KOPT-K1 (cell line): ENCODE data around the gene KIF12.
"Not testable (repeated sequence)": the region's sequence is repeated elsewhere in the genome, so short reads cannot be mapped to it uniquely, and the experiment has no call there.

ENCODE experiments used
- H3K27ac ChIP-seq: fragments of 200-600 bp; sonication (generic); 2 replicates; pipeline ENCODE4 v1.5.1; 2016; ENCODE audit warnings: antibody characterized with exemption, mild to moderate bottlenecking, low read depth, low read length; ENCODE audit not compliant: poor library complexity, severe bottlenecking
- H3K36me3 ChIP-seq: fragments of 200-600 bp; sonication (generic); 2 replicates; pipeline ENCODE4 v1.5.1; 2017; ENCODE audit warnings: antibody characterized with exemption, mild to moderate bottlenecking, low read length, moderate library complexity; ENCODE audit not compliant: insufficient read depth
- H3K9me3 ChIP-seq: fragments of 200-600 bp; sonication (generic); 2 replicates; pipeline ENCODE4 v1.5.1; 2017; ENCODE audit warnings: antibody characterized with exemption, low read length, mild to moderate bottlenecking; ENCODE audit not compliant: insufficient read depth, poor library complexity, severe bottlenecking

Gene KIF12

DNA sequence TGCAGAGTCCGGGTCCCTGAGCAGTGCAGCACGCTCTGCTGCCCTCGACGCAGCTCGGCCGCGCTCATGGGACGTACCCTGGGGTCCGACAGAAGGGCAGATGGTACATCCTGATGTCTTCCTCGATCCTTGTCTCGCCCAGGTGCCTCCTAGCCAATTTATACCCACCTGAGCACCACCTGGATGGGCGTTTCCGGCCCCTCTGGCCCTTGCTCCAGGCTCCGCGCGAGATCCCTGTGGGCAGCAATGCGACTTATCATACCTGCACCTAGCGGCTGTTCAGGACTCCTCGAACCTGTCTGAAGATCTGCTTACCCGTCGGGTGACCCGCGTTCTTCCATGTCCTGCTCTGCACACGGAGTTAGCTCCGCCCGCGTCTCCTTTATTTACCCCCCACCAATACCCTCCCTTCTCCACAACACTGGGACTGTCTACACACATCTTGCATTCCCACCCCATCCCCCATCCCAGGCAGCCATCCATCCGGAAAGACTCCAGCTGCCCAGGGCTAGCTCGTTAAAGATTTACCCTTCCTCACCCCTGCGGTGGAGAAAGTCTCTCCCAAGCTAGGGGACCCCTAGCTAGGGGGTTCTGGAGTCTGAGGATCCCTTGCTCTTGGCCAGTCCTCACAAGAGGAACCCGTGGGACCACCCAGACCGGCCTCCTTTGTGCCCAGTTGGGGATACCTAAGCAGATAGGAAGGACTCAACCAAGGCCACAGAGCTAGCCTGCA lies at the start of gene KIF12:
Gene KIF12 (minus strand): TSS at position 357 of the 733 bp plus-strand sequence. CDS start 16 bp downstream, at position 341.
- H3K9me3 ChIP-seq = no peaks in the 10 kb centered on the region
- no peaks in the 10 kb centered on the region for H3K36me3 ChIP-seq
- no peak within 1 kb of the TSS for H3K27ac ChIP-seq

DNA sequence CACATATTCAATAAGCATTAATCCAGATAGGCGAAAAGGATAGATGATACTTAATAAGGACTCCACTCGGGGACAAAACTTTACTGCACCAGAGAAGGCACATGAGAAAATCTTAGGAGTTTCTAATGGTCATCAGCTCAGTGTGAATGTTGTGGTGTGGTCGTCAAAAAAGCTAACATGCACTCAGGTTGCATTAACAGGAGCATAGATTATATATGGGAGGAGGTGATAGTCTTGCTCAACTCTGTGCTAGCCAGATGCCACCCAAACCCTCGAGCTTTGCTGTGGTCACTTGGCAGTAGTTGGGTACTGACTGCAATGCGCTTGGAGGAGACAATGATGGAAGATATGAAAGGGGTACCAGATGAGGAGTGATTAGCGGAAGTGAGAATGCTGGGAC lies 47.6 kb upstream of the KIF12 start:
- Histone ChIP-seq H3K27ac (no peak overlapping the region), H3K36me3 (no peaks in the 10 kb centered on the region), H3K9me3 (no peaks in the 10 kb centered on the region)

DNA sequence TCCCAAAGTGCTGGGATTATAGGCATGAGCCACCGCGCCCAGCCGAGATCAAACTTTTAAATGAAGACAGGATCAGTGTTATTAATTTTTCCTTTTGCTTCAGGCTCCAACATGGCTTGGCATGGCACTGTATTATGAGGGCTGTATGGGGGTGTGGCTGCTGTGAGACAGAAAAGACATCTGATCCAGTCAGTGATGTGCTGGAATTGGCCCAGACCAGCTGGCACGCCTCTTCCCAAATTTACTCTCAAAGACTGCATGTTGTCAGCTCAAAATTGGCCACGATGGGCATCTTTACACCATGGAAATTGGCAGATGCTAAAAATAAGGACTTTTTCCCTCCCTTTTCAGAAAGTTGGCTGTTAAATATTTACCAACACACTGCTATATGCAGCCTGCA lies 44.1 kb upstream of the KIF12 start:
- Histone ChIP-seq H3K36me3 (no peaks in the 10 kb centered on the region), H3K9me3 (no peaks in the 10 kb centered on the region), H3K27ac (no peak overlapping the region)

DNA sequence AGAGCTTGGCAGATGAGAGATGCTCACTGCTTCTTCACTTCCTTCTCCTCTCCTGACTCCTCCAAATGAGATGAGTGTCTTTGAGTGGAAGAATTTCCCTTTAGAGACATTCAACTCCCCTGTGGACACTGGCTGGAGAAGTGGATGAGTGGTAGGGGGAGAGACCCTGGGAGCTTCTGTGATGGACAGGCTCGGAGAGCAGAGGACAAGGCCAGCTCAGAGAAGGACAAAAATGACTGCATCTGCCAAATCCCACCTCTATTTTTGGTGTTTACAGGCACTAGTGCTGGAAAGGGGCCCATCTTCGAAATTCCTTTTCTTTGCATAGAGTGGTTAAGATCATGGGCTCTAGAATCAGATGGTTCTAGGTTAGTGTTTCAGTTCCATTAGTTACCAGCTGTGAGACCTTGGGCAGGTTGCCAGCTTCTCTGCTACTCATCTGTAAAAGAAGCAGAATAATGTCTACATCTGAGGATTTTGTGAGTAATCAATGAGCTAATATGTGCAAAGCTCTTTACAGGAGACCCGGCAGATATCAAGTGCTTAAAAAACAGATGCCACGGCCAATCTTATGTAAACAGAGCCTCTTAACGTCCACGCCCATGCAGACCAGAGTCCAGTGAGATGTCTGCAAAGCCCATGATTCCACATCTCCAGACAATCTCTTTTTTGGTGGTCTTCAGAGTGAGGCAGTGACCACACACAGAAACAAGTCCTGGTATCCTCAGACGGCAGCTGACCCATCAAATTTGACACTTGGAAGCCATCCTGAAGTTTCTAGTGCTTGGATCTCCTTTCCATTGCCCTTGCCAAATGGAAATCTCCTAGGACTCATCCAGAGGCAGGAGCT lies 42.7 kb upstream of the KIF12 start:
- Histone ChIP-seq H3K36me3 (no peaks in the 10 kb centered on the region), H3K9me3 (no peaks in the 10 kb centered on the region), H3K27ac (no peak overlapping the region)

DNA sequence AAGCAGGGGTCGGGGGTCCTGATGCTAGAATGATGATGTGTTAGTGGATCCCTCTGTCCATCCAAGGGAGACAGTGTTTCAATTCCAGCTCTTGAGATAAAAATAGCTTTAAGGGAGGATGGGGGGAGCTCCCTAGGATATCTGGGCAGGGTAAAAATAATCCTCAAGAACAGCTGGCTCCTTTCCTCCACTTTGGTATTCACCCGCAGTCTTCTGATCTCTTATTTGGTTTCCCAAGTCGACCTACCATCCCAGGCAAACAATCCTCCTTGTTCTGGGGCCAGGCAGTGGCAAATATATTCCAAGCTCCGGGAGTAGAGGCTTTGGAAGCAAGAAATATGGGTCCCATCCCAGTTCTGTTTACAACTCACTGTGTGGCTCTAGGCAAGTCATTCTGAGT lies 41.8 kb upstream of the KIF12 start:
- Histone ChIP-seq H3K36me3 (no peaks in the 10 kb centered on the region), H3K27ac (no peak overlapping the region), H3K9me3 (no peaks in the 10 kb centered on the region)

DNA sequence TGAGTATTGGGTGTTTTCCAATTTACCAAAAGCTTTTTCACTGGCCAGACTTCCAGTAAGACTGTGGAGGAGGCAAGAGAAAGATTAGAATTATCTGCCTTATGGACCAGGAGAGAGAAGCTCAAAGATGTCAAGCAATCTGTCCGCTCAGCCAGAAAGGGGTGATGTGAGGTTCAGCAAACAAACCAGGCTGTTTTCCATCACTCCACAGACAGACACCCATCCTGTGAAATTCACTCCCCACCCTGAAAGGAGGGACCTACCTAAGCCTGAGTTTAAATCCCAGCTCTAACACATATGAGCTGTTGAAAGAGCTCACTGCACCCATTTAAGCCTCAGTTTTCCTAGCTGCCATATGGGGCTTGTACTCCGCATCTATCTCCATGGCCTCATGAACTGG lies 41.3 kb upstream of the KIF12 start:
- no peaks in the 10 kb centered on the region for H3K36me3 ChIP-seq
- H3K27ac ChIP-seq = no peak overlapping the region
- no peaks in the 10 kb centered on the region for H3K9me3 ChIP-seq

DNA sequence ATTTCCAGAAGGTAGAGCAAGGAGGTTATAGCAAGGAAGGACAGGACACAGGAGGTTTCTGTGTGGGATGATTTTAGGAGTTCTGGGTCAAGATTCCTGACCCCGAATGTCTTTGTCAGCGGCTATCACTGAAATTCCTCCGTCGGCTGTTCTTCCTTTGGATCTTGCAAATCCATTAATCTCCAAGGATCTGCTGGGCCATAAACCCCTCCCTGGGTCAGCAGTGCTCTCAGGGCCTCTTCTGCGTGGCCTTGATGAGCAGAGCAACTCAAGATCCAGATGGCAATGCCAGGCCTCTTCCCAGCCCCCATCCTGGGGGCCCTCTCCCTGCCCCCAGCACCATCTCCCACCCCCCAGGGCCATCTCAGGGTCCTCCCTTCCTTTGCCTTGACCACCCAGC lies 40.0 kb upstream of the KIF12 start:
- no peaks in the 10 kb centered on the region for H3K36me3 ChIP-seq
- no peak overlapping the region for H3K27ac ChIP-seq
- H3K9me3 ChIP-seq = no peaks in the 10 kb centered on the region

DNA sequence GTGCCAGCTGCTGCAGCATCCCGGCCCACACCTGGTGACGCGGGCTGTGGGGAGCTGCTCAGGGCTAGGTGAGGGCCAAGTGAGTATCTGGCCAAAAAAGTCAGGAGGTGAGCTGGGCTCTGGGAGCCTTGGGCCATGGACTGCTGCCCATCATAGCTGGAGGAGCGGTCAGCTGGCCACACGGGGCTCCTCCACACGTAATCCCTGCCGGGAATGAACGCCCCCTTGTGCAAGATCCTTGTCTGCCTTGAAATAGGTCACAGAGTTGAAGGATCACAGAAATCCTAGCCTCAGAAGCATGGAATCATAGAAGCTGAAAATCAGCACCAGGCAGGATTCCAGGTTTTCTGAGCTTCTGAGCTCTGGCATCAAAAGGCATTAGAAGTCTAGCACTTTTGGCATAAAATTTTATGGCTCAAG lies 39.5 kb upstream of the KIF12 start:
- no peak overlapping the region for H3K27ac ChIP-seq
- H3K36me3 ChIP-seq = no peaks in the 10 kb centered on the region
- H3K9me3 ChIP-seq = no peaks in the 10 kb centered on the region

DNA sequence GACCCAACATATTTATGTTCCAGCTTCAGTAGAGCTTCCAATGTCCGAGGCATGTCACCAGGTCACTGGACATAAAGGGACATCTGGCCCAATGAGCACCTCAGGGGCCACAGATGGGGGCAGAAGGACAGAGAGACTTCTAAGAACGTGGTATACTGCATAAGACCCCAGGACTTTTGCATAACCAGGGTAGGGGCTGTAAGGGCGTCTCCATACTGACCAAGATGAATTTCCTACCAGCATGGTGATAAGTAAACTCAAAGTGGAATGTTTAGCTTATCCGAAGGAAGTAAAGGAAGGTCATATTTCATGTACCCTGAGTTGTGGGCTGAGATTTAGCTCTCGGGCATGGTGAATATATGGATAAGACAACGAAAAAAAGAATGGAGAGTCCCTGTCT lies 38.7 kb upstream of the KIF12 start:
- H3K36me3 ChIP-seq = no peaks in the 10 kb centered on the region
- H3K27ac ChIP-seq = no peak overlapping the region
- no peaks in the 10 kb centered on the region for H3K9me3 ChIP-seq

DNA sequence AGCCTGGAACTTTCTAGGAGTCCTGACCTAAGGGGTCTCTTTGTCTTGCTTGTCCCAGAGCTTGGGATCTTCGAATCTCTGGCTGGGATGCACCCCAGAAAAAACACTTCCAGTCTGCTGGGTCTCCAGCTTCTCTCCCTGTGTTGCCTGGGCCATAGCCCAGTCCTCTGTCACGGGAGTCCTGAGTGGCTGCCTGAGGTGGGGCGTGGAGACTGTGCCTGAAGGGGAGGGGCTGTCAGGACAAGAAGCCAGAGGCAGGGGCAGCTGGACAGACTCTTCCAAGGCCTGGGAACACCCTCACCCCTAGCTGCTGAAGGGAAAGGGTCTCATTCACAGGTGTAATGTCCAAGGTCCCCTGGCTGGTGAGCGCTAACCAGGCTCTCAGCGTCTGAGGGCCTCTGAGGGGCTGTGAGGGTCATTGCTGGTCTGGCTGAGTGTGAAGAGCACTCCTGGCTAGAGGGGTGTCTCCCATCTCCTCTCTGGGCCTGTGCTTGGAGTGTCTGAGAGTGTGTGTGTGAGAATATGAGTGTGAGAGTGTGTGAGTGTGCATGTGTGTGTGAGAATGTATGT lies 35.8 kb upstream of the KIF12 start:
- Histone ChIP-seq H3K27ac (no peak overlapping the region), H3K36me3 (no peaks in the 10 kb centered on the region), H3K9me3 (no peaks in the 10 kb centered on the region)

DNA sequence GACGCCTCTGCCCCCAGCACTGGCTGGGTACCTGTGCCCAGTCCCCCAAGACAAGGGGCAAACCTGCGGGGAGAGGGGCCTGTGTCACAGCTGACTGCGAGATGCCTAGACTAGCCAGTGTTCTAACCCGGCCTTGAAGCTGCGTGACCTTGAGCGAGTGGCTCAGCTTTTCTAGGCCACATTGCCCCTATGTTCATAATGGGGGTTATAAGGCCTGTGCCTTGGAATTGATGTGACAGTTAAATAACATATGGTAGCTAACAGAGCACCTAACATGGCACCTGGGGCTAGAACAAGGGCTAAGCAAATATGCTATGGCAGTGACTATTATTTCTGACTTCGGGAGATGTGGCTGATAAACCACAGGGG lies 33.4 kb upstream of the KIF12 start:
- H3K9me3 ChIP-seq = no peaks in the 10 kb centered on the region
- no peak overlapping the region for H3K27ac ChIP-seq
- no peaks in the 10 kb centered on the region for H3K36me3 ChIP-seq

DNA sequence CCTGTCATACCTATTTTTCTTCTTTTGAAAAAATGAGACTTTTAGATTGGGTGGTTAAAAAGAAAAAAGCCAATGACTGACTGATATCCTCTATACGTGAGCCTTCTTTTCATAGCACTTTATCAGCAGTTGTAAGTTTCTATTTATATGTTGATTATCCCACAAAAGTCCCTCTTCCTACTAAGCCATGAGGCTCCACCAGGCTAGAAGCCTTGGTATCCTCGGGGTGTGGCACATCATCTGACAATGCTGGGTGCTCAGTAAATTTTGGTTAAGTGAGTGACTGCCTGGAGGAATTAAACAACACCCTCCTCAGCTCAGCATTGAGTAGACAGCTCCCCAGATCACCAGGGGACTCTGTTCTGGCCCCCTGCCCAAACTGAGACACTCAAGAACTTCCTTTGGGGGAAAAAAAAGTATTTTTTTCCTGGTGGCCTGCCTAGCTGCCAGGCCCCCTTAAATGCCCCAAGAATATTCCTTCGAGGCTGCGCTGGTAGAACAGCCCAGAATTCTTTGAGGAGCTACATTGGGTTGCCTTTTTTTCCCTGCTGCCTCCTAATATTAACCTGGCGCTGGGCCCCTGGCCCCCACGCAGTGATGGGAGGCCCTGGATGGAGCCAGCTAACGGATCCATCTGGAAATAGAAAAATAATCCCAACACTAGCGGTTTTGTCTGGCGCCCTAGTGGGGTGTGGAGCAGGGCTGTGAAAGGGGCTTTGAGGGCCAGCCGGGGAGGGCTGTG lies 32.9 kb upstream of the KIF12 start:
- Histone ChIP-seq H3K27ac (no peak overlapping the region), H3K36me3 (no peaks in the 10 kb centered on the region), H3K9me3 (no peaks in the 10 kb centered on the region)

DNA sequence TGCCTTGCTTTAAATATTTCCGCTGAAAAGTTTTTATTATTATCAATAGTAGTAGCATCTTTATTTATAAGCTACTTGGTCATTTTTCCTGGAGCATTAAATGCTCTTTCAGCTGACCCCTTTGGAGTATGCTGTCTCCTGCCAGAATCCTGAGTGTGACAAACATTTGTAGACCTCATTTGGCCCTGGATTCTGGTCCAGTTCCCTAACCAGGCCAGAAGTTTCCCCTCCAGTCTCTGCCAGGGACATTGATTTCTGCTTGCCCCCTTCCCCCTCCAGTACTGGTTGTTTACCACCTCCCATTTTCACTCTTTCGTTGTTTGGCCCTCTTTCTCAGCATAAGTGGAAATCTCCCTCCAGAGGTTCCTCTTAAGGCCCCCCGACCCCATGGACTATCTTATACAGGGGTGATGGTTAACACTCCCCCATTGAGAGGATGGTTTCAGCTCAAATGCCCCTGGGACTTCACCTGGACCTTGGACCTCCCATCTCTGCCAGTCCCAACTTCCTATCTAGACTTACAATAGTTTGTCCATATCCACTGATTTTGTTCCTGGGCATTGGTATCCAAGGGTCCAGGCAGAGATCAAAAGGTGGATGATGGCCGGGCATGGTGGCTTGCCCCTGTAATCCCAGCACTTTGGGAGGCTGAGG lies 31.7 kb upstream of the KIF12 start:
- Histone ChIP-seq H3K27ac (no peak overlapping the region), H3K36me3 (no peaks in the 10 kb centered on the region), H3K9me3 (no peaks in the 10 kb centered on the region)

DNA sequence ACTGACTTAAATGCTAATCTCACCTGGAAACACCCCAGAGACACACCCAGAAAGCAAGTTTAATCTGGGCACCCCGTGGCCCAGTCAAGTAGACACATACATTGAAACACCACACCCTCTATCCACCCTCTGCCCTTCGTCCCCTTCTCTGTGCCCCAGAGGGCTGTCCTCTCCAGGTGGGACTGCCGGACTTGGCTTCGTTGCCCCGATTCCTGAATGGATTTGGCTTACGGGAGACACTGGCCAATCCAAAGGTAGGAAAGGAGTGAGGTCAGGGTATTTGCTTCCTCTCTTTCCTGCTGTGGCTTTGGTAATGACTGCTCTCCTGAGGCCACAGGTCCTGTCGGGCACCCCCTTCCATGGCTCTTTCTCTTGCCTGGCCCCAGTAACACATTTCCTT lies 31.0 kb upstream of the KIF12 start:
- H3K36me3 ChIP-seq = no peaks in the 10 kb centered on the region
- no peak overlapping the region for H3K27ac ChIP-seq
- H3K9me3 ChIP-seq = no peaks in the 10 kb centered on the region

DNA sequence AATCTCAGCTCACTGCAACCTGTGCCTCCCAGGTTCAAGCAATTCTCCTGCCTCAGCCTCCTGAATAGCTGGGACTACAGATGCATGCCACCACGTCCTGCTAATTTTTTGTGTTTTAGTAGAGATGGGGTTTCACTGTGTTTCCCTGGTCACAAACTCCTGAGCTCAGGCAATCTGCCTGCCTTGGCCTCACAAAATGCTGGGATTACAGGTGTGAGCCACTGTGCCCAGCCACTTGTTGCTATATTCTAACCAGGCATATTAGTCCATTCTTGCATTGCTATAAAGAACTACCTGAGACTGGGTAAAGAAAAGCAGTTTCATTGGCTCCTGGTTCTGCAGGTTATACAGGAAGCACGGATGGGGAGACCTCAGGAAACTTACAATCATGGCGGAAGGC lies 29.7 kb upstream of the KIF12 start:
- not testable (repeated sequence) for H3K9me3 ChIP-seq, H3K27ac ChIP-seq, H3K36me3 ChIP-seq
